Daoy (cell line): ENCODE measurements around the gene VPS37C. TPM values are rescaled to one million over a fixed set of nuclear protein-coding genes. Genes with fewer than 3 reads are reported as not detected.
"Not testable (repeated sequence)": the region's sequence is repeated elsewhere in the genome, so short reads cannot be mapped to it uniquely, and the experiment has no call there.

Source experiments
- DNase-seq: peaks from one replicate; pipeline ENCODE4 v3.0.0-alpha.2; 2015; ENCODE audit warnings: low read depth
- total RNA-seq: library from RNA; depleted of rRNA; stranded (reverse); fragments of >200 nt; shearing (Covaris generic); gene quantifications from 2 replicates; pipeline ENCODE4 v1.2.3, GENCODE V29; 2014; rRNA removed

Gene VPS37C
- total RNA-seq, result 7.8 and 11.5 TPM in 2 replicates

DNA sequence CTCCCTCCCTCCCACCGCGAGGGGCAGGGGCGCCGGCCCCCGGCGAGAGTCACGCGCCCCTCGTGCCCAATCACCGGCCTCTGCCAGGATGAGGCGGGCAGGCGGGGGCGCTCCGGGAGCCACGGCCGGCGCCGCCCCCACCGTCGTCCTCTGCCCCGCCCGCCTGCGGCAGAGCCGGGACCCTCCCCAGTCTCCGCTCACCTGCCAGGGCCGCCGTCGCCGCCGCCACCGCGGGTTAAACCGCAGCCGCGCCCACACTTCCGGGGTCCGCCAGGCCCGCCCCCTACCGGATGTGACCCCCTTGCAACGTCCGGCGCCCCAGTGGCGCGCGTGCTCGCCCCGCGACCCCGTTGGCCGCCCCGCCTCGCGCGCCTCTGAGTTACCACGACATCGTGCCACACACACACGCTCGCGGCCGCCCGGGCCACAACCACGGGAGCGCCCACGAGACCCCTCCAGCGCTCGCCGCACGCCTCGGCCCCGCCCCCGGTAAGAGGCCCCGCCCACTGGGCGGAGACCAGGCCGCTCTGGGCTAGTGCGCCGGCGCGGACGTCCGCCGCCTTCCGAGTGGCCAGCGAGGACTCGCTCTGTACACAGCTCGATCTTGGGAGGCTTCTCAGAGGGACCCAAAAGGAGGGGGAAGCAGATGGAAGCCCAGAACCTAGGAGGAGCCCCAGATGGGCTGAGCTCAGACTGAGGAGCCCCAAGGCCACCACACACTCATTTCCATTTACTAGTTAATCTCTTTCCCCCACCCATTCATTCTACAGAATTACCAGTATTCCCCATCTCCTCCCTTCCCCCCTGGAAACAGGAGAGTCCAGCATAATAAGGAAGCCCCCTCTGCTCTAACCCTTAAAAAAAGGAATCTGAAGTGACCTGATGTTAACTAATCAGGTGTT lies at the start of gene VPS37C:
Gene VPS37C (minus strand): TSS at position 237 of the 902 bp plus-strand sequence. CDS start 22,597 bp downstream, outside the sequence.
- peak; percentile 91 for DNase-seq

DNA sequence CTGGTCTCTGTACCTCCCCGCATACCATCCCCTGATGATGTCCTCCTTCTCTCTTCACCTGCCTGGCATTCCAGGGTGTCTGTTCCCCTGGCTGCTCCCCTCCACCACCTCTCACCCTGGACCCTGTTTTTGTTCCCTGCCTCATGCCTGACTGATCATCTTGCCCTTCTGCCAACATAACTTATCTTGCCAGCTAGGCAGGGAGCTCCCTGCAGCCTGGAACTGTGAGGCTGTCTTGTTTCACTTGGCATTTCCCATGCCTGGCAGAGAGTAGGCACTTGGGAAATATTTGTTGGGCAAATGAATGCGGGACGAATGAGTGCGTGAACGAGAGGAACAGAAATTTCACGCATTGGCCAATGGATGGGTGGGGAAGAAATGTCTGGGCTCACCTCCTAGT lies 49.4 kb upstream of the VPS37C start:
- DNase-seq, result not testable (repeated sequence)

DNA sequence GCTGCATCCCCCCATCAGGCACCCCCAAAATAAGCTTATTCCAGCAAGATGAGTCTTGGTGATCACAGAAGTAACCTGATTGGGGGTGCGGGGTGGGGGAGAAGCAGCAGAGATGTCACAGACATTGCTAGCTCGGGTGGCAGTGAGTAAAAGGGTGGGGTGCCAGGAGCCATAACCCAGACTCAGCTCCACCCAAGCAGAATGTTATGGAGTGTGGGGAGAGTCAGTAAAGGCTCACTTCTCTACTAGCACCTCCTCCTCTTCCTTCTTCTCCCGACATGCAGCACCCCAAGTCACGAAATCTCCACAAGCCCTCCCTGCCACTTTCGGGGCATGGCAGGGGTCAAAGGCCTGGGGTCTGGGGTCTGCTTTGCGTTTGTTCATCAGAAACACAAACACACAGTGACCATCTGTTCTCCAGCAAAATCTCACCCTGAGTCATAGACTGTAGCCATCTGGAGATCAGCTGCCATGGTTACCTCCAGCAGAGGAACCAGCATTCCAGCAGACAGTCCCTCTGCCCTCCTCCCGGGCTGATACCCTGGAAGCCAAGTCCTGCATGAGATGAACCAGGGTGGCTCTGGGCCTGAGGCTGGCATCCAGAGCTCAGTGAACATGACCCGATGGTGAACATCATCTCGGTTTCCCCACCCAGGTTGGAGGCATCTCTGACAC lies 46.5 kb upstream of the VPS37C start:
- DNase-seq, result not testable (repeated sequence)

- not testable (repeated sequence) for DNase-seq
These were observed 43.4 kb upstream of the VPS37C start for GRCh38 chr11:61204502-61205059.

GRCh38 chr11:61203873-61204272 lies 42.6 kb upstream of the VPS37C start:
- not testable (repeated sequence) for DNase-seq

GRCh38 chr11:61202950-61203746 lies 41.9 kb upstream of the VPS37C start, which contains the start of gene PGA3:
PGA3 (plus strand) TSS chr11:61203515; CDS start chr11:61203565, 50 bp downstream.
- DNase-seq, result not testable (repeated sequence)

GRCh38 chr11:61201476-61201875 lies 40.2 kb upstream of the VPS37C start:
- no peak for DNase-seq

- no peak for DNase-seq
These were observed 37.8 kb upstream of the VPS37C start for GRCh38 chr11:61198948-61199523.

GRCh38 chr11:61198361-61198760 lies 37.1 kb upstream of the VPS37C start:
- DNase-seq, result no peak

GRCh38 chr11:61195719-61196118 lies 34.5 kb upstream of the VPS37C start:
- no peak for DNase-seq

DNA sequence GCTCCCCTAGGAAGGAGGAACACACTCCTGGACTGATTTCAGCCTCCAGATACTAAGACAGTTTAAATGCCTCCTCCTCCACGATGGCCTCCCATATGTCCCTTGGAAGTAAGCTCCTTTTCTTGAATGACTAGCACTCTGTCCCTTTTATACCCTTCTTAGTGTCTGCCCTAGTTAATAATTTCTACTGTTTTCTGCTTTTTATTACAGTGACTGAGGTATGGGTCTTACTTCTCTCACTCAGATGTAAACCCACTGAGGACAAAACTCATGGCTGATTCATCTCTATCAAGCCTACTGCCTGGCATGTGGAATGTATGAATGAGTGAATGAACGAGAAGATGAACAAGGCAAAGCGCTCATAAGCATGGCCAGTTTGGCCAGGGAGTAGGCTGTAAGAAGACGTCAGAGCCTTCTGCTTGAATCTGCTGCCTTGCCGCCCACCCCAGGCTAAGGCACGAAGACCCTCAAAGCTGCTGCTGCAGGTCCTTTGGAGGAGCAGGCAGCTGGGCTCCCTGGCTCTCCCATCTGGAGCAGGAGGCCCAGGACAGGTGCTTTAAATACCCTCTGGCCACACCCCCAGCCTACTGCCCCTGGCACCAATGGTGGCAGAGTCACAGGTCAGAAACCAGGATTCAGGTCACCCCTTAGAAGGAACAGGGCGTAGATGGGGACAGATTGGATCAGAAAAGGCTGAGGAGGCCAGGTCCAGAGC lies 33.9 kb upstream of the VPS37C start:
- DNase-seq, result no peak

DNA sequence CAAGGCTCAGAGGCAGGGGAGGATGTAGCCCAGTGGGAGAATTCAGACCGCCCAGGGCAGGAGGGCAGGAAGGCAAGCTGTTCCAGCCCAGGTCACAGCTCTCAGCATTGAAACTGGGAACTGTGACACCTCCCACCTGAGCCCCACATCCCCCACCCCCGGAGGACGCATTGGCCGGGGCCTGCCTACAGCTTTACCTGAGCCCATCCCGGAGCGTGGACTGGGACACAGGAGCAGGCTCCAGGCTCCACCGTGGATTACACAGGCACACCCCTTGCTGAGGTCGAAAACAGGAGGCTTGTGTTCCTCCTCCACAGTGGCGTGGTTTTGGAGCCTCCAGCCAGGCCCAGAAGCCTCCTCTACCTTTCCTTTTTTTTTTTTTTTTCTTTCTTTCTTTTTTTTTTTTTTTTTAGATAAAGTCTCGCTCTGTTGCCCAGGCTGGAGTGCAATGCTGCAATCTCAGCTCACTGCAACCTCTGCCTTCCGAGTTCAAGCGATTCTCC lies 33.0 kb upstream of the VPS37C start:
- no peak for DNase-seq

DNA sequence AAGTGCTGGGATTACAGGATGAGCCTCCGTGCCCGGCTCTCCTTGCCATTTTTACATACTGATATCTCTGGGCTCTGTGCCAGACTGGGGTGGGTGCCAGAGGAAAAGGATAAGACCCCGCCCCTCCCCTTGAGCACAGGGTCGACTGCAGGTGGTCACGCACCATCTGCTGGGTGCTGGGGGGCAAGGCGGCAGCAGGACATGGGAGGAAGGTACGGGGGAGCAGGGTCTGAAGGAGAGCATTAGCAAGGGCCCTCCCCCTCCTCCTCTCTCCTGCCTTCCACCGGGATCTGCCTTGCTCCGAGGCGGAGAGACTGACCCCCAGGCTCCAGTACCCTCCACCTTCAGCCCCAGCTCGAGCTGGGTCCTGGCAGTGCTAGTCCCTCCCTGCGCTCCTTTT lies 32.4 kb upstream of the VPS37C start:
- no peak for DNase-seq

DNA sequence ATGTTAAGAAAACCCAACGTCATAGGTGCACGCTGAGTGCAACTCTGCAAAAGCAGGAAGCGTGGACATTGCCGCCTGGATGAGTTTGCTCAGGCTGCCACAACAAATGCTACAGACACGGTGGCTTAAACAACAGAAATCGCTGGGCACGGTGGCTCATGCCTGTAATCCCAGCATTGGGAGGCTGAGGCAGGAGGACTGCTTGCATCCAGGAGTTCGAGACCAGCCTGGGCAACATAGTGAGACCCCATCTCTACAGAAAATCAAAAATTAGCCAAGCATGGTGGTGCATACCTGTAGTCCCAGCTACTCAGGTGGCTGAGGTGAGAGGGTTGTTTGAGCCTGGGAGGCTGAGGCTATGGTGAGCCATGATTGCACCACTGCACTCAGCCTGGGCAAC lies 28.7 kb upstream of the VPS37C start:
- DNase-seq, result no peak

DNA sequence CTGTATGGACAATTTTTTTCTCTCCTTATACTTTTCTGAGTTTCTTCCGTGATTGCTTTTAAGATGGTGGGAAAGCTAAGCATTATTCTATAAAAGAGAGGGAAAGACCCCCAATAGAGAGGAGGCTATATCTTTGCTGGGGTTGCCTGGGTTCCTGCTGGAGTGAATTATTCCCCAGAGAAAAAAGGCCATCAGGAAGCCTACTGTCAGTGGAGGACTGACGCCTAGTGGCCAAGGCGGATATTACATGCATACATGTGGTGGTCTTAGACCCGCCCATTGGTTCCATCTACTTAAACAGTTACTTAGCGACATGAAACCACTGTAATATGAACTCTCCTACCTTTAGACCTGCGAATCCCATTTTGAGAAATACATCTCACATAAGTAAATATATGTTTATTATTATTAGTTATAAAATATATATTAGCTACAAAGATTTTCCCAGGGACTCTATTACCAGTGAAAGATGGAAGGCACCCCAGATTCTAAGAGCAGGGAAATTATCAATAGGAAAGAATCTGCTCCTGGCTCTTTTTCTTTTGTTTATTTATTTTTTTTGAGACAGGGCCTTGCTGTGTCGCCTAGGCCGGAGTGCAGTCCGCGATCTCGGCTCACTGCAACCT lies 26.4 kb upstream of the VPS37C start:
- peak; percentile 70 for DNase-seq

GRCh38 chr11:61186504-61186903 lies 25.3 kb upstream of the VPS37C start:
- no peak for DNase-seq

GRCh38 chr11:61183645-61184044 lies 22.4 kb upstream of the VPS37C start:
- DNase-seq, result no peak

DNA sequence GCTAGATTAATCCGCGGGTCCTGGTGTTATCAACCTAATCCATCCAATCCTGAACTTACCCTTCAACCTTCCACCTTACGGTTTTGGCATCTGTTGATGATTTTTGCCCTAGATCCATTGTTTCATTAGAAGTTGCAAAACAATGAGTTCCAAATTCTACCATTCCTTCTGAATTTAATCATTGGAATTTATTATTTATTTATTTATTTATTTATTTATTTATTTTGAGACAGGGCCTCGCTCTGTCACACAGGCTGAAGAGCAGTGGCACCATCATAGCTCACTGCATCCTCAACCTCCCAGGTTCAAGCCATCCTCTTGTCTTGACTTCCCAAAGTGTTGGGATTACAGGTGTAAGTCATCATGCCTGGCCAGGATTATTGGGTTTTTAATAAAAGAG lies 20.3 kb upstream of the VPS37C start:
- DNase-seq, result no peak

GRCh38 chr11:61180205-61180604 lies 19.0 kb upstream of the VPS37C start:
- not testable (repeated sequence) for DNase-seq

GRCh38 chr11:61176446-61176845 lies 15.2 kb upstream of the VPS37C start:
- no peak for DNase-seq
